Measurements from ENCODE around the gene GABBR1.

GABBR1 gene

DNA sequence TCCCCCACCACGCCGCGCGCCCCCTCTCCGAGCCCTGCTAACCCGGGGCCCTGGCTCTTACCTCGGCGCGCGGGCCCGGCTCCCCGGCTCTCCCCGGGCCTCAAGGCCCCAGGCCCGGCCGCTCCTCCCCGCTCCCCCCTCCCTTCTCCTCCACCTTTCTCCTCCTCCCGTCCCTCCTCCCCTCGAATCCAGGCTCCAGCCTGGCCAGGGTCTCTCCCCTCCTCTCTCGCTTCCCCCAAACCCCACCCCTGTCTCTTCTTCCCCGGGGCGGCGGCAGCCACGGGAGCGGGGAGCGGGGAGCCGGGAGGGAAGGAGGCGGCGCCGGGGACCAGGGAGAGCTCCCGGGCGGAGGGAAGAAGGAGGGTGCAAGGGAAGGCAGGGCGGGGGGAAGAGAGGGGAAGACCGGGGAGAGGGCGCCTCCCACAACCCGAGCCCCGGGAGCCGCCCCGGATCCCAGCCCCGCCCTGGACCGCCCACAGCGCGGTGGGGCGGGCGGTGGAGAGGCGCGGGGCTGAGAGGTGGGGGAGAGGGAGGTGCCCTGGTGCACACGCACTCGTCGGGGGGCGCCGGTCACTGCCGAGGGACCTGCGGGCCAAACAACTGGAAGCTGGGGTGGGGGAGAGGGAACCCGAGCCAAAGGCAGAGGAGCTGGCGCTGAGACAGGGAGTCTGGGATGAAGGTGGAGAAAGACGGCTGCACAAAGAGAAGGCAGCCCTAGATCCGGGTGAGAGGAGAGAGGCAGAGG lies at the start of gene GABBR1:
GABBR1 (minus strand) TSS at position 395 of the 745 bp plus-strand sequence. CDS start 798 bp downstream, outside the sequence.
- no peak for TF ChIP-seq CTCF (conservative IDR thresholded peaks at IDR 0.05; ENCODE audit: low read depth, low read length)
- DNase-seq (ENCODE audit: low read depth), result no peak
- peak within 1 kb of the TSS; percentile 71 for H3K4me3 ChIP-seq (ENCODE audit: low read length)

GRCh38 chr6:29681811-29682210 lies 48.8 kb upstream of the GABBR1 start:
- no peak for TF ChIP-seq CTCF (conservative IDR thresholded peaks at IDR 0.05; ENCODE audit: low read depth, low read length)
- DNase-seq (ENCODE audit: low read depth), result no peak
- H3K4me3 ChIP-seq (ENCODE audit: low read length), result no peak overlapping the region

DNA sequence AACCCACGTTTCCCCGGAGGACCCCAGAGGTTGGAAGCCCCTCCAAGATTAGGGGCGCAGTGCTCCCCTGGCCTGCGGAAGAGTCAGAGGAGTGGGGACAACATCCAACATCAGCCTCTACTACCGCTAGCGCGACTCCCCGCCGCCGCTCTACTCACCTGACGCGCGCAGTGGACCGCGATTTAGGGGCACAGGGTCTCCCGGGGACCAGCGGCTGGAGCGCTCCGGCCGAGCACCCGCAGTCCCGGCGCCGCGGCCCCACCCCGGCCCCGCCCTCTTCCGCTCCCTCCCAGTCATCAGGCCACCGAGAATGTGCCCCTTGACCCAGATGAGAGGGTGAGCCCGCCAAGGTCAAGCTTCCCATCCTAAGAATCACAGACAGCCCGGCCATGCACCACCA lies 47.9 kb upstream of the GABBR1 start, which contains the start of gene ZFP57:
ZFP57 (minus strand) TSS at position 249 of the 400 bp plus-strand sequence. CDS start 4,149 bp downstream, outside the sequence.
- no peak for TF ChIP-seq CTCF (conservative IDR thresholded peaks at IDR 0.05; ENCODE audit: low read depth, low read length)
- no peak for DNase-seq (ENCODE audit: low read depth)
- H3K4me3 ChIP-seq (ENCODE audit: low read length), result no peak within 1 kb of the TSS

- DNase-seq (ENCODE audit: low read depth), result no peak
- H3K4me3 ChIP-seq (ENCODE audit: low read length), result no peak overlapping the region
These were observed 47.4 kb upstream of the GABBR1 start for GRCh38 chr6:29680416-29680815.

GRCh38 chr6:29679962-29680361 lies 47.0 kb upstream of the GABBR1 start:
- no peak for DNase-seq (ENCODE audit: low read depth)
- no peak overlapping the region for H3K4me3 ChIP-seq (ENCODE audit: low read length)
- no peak for TF ChIP-seq CTCF (conservative IDR thresholded peaks at IDR 0.05; ENCODE audit: low read depth, low read length)

More at GRCh38 chr6:29680416-29680815, 47.4 kb upstream of the GABBR1 start:
- no peak for TF ChIP-seq CTCF (conservative IDR thresholded peaks at IDR 0.05; ENCODE audit: low read depth, low read length)

DNA sequence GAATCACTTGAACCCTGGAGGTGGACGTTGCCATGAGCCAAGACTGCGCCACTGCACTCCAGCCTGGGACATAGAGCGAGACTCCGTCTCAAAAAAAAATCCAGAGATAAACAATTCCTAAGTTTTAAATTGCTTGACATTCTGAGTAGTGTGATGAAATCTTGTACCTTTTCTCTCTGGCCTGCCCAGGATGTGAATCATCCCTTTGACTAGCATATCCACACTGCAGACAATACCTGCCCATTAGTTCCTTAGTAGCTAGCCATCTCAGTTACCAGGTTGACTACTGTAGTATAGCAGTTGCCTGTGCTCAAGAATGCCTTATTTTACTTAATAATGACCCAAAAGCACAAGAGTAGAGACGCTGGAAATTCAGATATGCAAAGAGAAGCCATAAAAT lies 45.1 kb upstream of the GABBR1 start:
- no peak for TF ChIP-seq CTCF (conservative IDR thresholded peaks at IDR 0.05; ENCODE audit: low read depth, low read length)
- no peak overlapping the region for H3K4me3 ChIP-seq (ENCODE audit: low read length)
- no peak for DNase-seq (ENCODE audit: low read depth)
